ENCODE measurements around the gene HOXB4.

Gene HOXB4

GRCh38 chr17:48569240-48569582, 8.9 kb downstream of the HOXB4 start:
- no peak for TF ChIP-seq TAF1 (IDR thresholded peaks at IDR 0.05; ENCODE audit: borderline replicate concordance, insufficient read depth, low read length)
- TF ChIP-seq REST (IDR thresholded peaks at IDR 0.05; ENCODE audit: insufficient read depth in 1 of 2, low read depth in 2 of 2, low read length in 2 of 2), result no peak
- no peak for TF ChIP-seq SIN3A (IDR thresholded peaks at IDR 0.05; ENCODE audit: borderline replicate concordance, insufficient read depth, low read length)
- no peak for TF ChIP-seq POLR2AphosphoS5 (IDR thresholded peaks at IDR 0.05; ENCODE audit: low read depth, low read length)
- no peak for TF ChIP-seq FOXP2 (optimal IDR thresholded peaks at IDR 0.05; ENCODE audit: borderline replicate concordance, extremely low read depth, extremely low read length, insufficient read depth)

DNA sequence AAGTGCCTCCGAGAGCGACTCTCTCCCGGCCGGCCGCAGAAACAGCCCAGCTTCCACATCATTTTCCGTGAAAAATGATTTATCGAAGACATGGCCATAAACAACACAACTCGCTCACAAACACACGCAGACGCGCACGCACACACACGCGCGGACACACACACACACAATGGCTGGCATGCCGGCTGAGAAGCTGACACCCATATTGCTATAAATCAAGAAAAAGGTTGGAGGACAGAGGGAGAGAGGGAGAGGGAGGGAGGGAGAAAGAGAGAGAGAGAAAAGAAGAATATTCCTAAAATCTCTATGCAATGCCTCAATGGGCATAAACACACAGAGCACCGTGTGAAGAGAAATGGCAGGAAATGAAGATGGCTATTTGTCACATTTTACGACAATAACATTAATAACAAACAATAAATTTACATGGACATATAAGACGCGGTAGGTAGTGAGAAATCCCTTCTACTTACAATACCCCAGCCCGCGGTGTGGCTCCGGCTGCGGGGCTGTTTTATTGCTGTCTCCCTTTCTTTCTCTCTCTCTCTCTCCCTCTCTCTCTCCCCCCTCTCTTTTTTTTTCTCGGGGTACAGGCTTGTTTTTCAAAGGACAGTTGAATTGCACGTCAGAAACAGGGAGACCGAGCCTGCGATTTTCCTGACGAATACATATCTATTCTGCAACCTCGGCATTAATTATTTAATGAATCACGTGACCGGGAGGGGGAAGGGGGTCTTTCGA, 9.5 kb downstream of the HOXB4 start:
- TF ChIP-seq FOXP2 (optimal IDR thresholded peaks at IDR 0.05; ENCODE audit: borderline replicate concordance, extremely low read depth, extremely low read length, insufficient read depth) (no peak), REST (IDR thresholded peaks at IDR 0.05; ENCODE audit: insufficient read depth in 1 of 2, low read depth in 2 of 2, low read length in 2 of 2) (no peak), TAF1 (IDR thresholded peaks at IDR 0.05; ENCODE audit: borderline replicate concordance, insufficient read depth, low read length) (no peak), SIN3A (IDR thresholded peaks at IDR 0.05; ENCODE audit: borderline replicate concordance, insufficient read depth, low read length) (no peak), POLR2AphosphoS5 (IDR thresholded peaks at IDR 0.05; ENCODE audit: low read depth, low read length) (no peak)

DNA sequence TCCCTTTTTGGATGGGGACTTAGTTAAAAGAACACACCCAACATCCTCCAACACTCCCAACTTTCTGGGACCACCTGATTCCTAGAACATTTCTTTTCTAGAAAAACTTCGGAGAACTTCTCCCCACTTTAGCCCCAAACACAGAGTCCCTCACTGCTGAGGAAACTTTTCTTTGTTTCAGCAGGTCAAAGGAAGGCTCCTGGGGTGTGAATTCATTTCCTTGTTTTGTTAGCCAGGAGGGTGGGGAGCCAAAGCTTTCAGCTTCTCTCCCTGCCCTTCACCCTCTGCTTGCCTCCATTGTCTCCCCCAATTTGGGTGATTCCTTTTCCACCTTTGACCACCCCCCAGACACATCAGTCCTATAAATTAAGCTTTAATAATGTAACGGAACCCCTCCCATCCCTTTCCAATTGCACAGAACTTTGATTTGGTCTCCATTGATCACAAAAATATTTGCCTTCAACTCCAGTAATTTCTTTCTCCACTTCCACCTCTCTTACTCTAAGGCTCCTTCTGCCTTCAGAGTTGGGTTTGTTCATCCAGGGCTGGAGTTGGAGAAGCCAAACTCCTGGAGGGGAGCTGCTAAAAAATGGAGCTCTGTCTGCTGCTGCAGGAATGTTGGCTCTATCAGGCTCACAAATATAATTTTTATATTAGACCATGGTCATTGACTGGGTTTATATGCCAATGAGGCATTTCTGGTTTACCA, 10.3 kb downstream of the HOXB4 start:
- no peak for TF ChIP-seq POLR2AphosphoS5 (IDR thresholded peaks at IDR 0.05; ENCODE audit: low read depth, low read length)
- TF ChIP-seq FOXP2 (optimal IDR thresholded peaks at IDR 0.05; ENCODE audit: borderline replicate concordance, extremely low read depth, extremely low read length, insufficient read depth), result no peak
- no peak for TF ChIP-seq TAF1 (IDR thresholded peaks at IDR 0.05; ENCODE audit: borderline replicate concordance, insufficient read depth, low read length)
- TF ChIP-seq SIN3A (IDR thresholded peaks at IDR 0.05; ENCODE audit: borderline replicate concordance, insufficient read depth, low read length), result no peak
- TF ChIP-seq REST (IDR thresholded peaks at IDR 0.05; ENCODE audit: insufficient read depth in 1 of 2, low read depth in 2 of 2, low read length in 2 of 2), result no peak

DNA sequence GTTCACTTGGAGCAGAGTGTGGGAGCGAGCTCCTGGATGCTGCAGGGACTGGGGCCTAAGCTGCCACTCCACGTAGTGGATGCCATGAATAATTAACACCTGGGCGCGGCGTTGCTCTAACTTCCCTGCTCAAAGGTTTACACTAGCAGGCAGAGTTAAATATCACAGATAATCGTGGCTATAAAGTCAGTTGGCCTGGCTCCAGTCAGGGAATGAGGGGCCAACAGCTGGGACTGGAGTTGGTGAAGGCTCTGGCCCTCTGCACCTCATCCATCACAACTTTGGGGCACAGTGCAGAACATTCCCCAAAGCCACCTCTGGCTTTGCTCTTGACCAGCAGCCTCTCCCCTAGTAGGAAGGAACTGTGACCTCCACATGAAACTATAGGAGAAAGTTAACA, 10.9 kb downstream of the HOXB4 start:
- no peak for TF ChIP-seq SIN3A (IDR thresholded peaks at IDR 0.05; ENCODE audit: borderline replicate concordance, insufficient read depth, low read length)

DNA sequence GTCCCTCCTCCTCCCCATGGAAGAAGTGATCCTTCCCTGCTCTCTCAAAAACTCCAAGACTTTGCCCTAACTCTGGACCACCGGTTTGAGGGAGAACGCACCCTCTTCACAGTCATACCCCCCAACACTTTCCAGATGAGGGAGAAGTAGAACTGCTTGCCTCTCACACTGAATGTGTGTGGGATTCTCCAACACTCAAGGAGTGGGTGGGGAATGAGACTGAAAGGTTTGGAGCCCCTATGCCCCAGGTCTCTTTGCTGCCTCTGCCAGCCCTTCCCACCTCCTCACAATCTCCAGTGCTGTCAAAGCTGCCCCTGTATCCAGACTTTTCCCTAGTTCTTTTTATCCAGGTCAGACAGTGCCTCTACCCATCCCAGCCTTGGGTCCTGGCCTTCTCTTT, 11.4 kb downstream of the HOXB4 start:
- TF ChIP-seq SIN3A (IDR thresholded peaks at IDR 0.05; ENCODE audit: borderline replicate concordance, insufficient read depth, low read length), result no peak
- no peak for TF ChIP-seq POLR2AphosphoS5 (IDR thresholded peaks at IDR 0.05; ENCODE audit: low read depth, low read length)
- TF ChIP-seq FOXP2 (optimal IDR thresholded peaks at IDR 0.05; ENCODE audit: borderline replicate concordance, extremely low read depth, extremely low read length, insufficient read depth), result no peak
- no peak for TF ChIP-seq REST (IDR thresholded peaks at IDR 0.05; ENCODE audit: insufficient read depth in 1 of 2, low read depth in 2 of 2, low read length in 2 of 2)
- TF ChIP-seq TAF1 (IDR thresholded peaks at IDR 0.05; ENCODE audit: borderline replicate concordance, insufficient read depth, low read length), result no peak
